Ovary (tissue), 9 donors: ENCODE measurements around the gene TTLL12. TPM values are rescaled to one million over a fixed set of nuclear protein-coding genes. Genes with fewer than 3 reads are reported as not detected.

ENCODE experiments used
- DNase-seq, 5 donors: peaks; one replicate each; pipeline ENCODE4 v3.0.0-alpha.2; 2019 to 2020
- H3K27ac ChIP-seq, 2 donors: fragments of 200-600 bp; one replicate each; pipeline versions ENCODE4 v1.5.1 to v1.8.0; 2019 to 2022
- H3K27me3 ChIP-seq: fragments of 200-600 bp; one replicate; pipeline ENCODE4 v1.8.0; 2022
- H3K36me3 ChIP-seq: fragments of 200-600 bp; sonication (generic); one replicate; pipeline ENCODE4 v1.5.1; 2019
- H3K4me1 ChIP-seq: one replicate; pipeline ENCODE4 v1.8.1; 2013; ENCODE audit warnings: mild to moderate bottlenecking, moderate library complexity; ENCODE audit not compliant: insufficient read depth
- H3K4me3 ChIP-seq: fragments of 200-600 bp; sonication (generic); one replicate; pipeline ENCODE4 v1.5.1; 2017
- H3K9me3 ChIP-seq, 2 donors: fragments of 200-600 bp in 1 of 2; sonication (generic) in 1 of 2; one replicate each; pipeline versions ENCODE4 v1.5.1 to v1.8.1; 2013 to 2019; ENCODE audit warnings: mild to moderate bottlenecking in 1 of 2, moderate library complexity in 1 of 2
- EP300 ChIP-seq: sonication (generic); formaldehyde crosslinking; IDR thresholded peaks from one replicate; pipeline ENCODE4 v1.6.1; 2017; ENCODE audit warnings: antibody characterized with exemption
- POLR2A ChIP-seq: fragments of 450-650 bp; IDR thresholded peaks from one replicate; pipeline ENCODE4 v1.6.1; 2017; ENCODE audit warnings: antibody characterized with exemption, mild to moderate bottlenecking, moderate library complexity
- WGBS, 3 donors: extraction: QIAGEN DNeasy Blood & Tissue Kit in 1 of 3; methylation state at CpG; one replicate each; pipeline versions ENCODE4 v1.1.5 to v1.1.7; 2013 to 2017; 5-methylcytosine and 5-hydroxymethylcytosine counted together
- intact Hi-C, 4 donors: fragments of 100-400 bp; cut with DNase I; formaldehyde crosslinking; loops; one replicate each; pipeline versions ENCODE4 v1.11.0 to v1.15.1; 2022 to 2023
- polyA plus RNA-seq, 2 donors: library from polyadenylated mRNA; stranded (reverse); fragments of 200-250 nt in 1 of 2; fragments of 350-450 nt in 1 of 2; fragmentation: Illumina TruSeq in 1 of 2; extraction: RNeasy Lipid Tissue Mini Kit (QIAGEN cat#74804) in 1 of 2; gene quantifications; one replicate each; pipeline ENCODE4 v1.2.3, GENCODE V29; 2013 to 2014
- total RNA-seq, 7 donors: library from RNA; depleted of rRNA in 2 of 7; stranded (reverse); fragments of >200 nt in 2 of 7; fragmentation: NEBNext Ultra II Directional in 3 of 7; extraction: Animal tissue kit (Norgen Biotek cat#: 25700) in 3 of 7; gene quantifications; one replicate each; pipeline versions ENCODE4 v1.1.0 to v1.2.4, GENCODE V29; 2016 to 2023
- TF ChIP-seq, protein P1 (sequence below), 3 donors: fragments of 450-650 bp in 2 of 3; fragments of 200-600 bp in 1 of 3; IDR thresholded peaks; one replicate each; pipeline versions ENCODE4 v1.5.1 to v1.8.0; 2016 to 2022; ENCODE audit warnings: antibody characterized with exemption in 3 of 3, mild to moderate bottlenecking in 1 of 3
- donor health status: DM: no; HTN: no; CAD: no; lungs with moderate emphysema.
- donor health status: DM: no; HTN: no; CAD: no.
- donor health status: Bipolar disorder and iron deficiency.
- donor health status: DM: yes; HTN: yes; CAD: no.
- donor health status: DM: no; HTN: no; CAD: no.
- donor health status: DM: yes; HTN: yes; CAD: no.

TTLL12 gene
- total and polyA plus RNA-seq, 9 donors, result 5.8 to 68.4 (median 41.1) TPM

DNA sequence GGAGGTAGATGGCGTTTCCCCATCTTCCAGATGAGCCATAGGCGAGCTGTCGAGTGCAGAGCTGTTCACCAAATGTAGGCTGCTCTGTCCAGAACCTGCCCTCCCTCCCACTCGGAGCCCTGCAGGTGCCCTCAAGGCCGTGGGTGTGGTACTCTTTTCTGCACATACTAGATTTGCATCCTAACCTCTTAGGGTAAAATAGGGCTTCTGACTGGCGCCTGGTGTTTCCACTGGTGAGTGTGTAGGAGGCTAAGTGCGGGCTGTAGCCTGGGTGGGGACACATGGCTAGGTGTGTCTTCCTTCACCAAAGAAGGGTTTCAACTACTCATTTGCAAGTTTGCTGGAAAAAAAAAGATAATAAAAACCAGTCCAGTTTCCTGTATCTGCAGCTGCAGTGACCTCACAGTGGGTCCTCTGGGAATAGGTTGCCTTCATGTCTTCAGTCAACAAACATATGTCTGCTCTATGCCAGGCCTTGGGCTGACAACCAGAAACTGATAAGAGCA lies 67.9 kb downstream of the TTLL12 start:
- H3K4me3 ChIP-seq, result no peak overlapping the region

DNA sequence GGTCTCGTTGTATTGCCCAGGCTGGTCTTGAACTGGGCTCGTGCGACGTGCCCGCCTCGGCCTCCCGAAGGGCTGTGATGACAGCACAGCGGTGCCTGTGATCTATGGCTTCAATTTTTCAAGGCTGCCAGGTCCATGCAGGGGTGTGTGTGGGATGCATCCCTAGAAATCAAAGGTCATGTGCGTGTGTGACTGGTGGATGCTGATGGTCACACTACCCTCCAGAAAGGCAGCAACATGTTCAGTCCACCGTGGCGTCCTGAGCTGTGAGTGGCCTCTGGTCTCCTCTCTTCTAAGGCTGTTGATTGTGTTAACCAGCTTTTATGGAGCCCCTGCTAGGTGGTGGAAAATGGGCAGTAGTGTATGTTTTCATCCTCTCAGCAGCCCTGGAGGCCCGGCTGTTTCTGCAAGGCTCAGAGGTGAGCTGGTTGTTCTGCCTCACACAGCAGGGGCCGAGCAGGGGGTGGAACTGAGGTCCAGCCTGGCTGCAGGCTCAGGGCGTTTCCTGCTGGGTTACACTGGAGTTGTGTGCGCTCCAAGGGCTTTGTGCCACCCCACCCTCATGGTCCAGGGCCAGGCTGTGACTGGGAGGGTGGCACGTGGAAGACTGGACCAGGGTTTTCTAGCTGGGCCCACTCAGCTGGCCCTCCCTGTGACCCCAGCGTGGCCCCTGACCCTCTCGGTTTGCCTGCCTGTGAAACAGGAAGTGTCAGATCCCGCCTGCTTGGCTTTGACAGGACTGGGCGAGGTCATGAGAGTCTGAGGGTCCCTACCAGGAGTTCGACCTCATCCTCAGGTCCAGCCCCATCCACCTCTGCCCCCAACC lies 68.7 kb downstream of the TTLL12 start:
- Histone ChIP-seq H3K36me3 (no peaks in the 10 kb centered on the region), H3K27ac (no peak overlapping the region), H3K4me1 (no peaks in the 10 kb centered on the region), H3K27me3 (no peaks in the 10 kb centered on the region), H3K4me3 (no peak overlapping the region), H3K9me3 (no peaks in the 10 kb centered on the region)
- intact Hi-C loops, result no loop called here
- WGBS, 3 donors, result 76 to 82% (median 80%) methylated on average over 17 to 21 of the region's 21 CpGs
- no peak for DNase-seq
- TF ChIP-seq POLR2A (no peak), EP300 (no peak)
- TF ChIP-seq, protein P1, sequence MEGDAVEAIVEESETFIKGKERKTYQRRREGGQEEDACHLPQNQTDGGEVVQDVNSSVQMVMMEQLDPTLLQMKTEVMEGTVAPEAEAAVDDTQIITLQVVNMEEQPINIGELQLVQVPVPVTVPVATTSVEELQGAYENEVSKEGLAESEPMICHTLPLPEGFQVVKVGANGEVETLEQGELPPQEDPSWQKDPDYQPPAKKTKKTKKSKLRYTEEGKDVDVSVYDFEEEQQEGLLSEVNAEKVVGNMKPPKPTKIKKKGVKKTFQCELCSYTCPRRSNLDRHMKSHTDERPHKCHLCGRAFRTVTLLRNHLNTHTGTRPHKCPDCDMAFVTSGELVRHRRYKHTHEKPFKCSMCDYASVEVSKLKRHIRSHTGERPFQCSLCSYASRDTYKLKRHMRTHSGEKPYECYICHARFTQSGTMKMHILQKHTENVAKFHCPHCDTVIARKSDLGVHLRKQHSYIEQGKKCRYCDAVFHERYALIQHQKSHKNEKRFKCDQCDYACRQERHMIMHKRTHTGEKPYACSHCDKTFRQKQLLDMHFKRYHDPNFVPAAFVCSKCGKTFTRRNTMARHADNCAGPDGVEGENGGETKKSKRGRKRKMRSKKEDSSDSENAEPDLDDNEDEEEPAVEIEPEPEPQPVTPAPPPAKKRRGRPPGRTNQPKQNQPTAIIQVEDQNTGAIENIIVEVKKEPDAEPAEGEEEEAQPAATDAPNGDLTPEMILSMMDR (IDR thresholded peaks at IDR 0.05), result no peak

More for the DNA sequence above, 67.9 kb downstream of the TTLL12 start:
- Histone ChIP-seq H3K27me3 (no peaks in the 10 kb centered on the region), H3K4me1 (no peaks in the 10 kb centered on the region), H3K36me3 (no peaks in the 10 kb centered on the region), H3K9me3 (no peaks in the 10 kb centered on the region), H3K27ac (no peak overlapping the region)
- TF ChIP-seq POLR2A (no peak), EP300 (no peak)
- DNase-seq, result no peak
- WGBS, 3 donors, result 62 to 77% (median 65%) methylated on average over 7 of the region's 7 CpGs
- intact Hi-C loops, result no loop called here

DNA sequence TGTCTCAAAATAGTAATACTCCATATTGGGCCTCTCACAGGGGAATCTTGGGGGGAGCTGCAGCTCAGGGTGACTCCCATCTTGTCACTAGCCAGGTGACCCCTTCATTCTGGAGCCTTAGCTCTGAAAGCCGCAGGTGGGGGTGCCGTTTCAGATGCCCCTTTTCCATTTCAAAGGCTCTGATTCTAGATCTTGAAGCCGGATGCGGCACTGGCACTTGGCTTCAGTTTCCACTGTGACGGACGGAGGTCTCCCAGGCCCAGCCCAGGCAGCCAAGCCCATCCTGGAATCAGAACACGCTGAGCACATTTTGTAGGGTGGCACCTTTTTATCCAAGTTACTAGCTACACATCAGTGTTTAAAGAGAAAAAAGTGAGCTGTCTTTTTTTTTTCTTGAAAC lies 70.0 kb downstream of the TTLL12 start:
- 89 to 90% (median 89%) methylated on average over 7 of the region's 7 CpGs for WGBS, 3 donors
- intact Hi-C loops, result no loop called here
- Histone ChIP-seq H3K4me1 (no peaks in the 10 kb centered on the region), H3K36me3 (no peaks in the 10 kb centered on the region), H3K27ac (no peak overlapping the region), H3K9me3 (no peaks in the 10 kb centered on the region), H3K27me3 (no peaks in the 10 kb centered on the region), H3K4me3 (no peak overlapping the region)
- no peak for TF ChIP-seq POLR2A
- TF ChIP-seq, protein P1 (IDR thresholded peaks at IDR 0.05), result no peak
- no peak for TF ChIP-seq EP300
- no peak for DNase-seq

Other genes starting within 250 kb of the TTLL12 start
- 10 to 100 TPM; 25.5 to 60.0 (median 48.0) TPM for gene PACSIN2, start 172.0 kb downstream of the TTLL12 start, total RNA-seq
- 10 to 100 TPM; 30.9 to 48.4 TPM for gene PACSIN2, start 172.0 kb downstream of the TTLL12 start, polyA plus RNA-seq
- 1 to 10 TPM; 1.3 to 10.0 (median 7.2) TPM for gene TTLL1, start 97.7 kb downstream of the TTLL12 start, total RNA-seq
- 10 to 100 TPM in 1 of 2 donors, 1 to 10 TPM in 1; 5.5 to 13.7 TPM for gene TTLL1, start 97.7 kb downstream of the TTLL12 start, polyA plus RNA-seq
- gene BIK, start 76.4 kb downstream of the TTLL12 start, total RNA-seq, result 10 to 100 TPM in 1 of 7 donors, 1 to 10 TPM in 1, under 1 TPM in 2, not detected in 3; 0.31 to 15.2 (median 1.00) TPM
- under 1 TPM in 1 of 2 donors, not detected in 1; 0.34 TPM for gene BIK, start 76.4 kb downstream of the TTLL12 start, polyA plus RNA-seq
- gene MCAT, start 43.7 kb downstream of the TTLL12 start, total RNA-seq, result 10 to 100 TPM; 14.6 to 34.0 (median 18.0) TPM
- 10 to 100 TPM in 1 of 2 donors, 1 to 10 TPM in 1; 7.5 to 13.6 TPM for gene MCAT, start 43.7 kb downstream of the TTLL12 start, polyA plus RNA-seq
- 100 to 1,000 TPM in 3 of 7 donors, 10 to 100 TPM in 4; 48.1 to 263 (median 79.1) TPM for gene TSPO, start 35.6 kb downstream of the TTLL12 start, total RNA-seq
- gene TSPO, start 35.6 kb downstream of the TTLL12 start, polyA plus RNA-seq, result 100 to 1,000 TPM in 1 of 2 donors, 1 to 10 TPM in 1; 1.3 to 115 TPM
- 100 to 1,000 TPM in 4 of 7 donors, 10 to 100 TPM in 1, 1 to 10 TPM in 2; 5.5 to 202 (median 101) TPM for gene SCUBE1, start 156.2 kb upstream of the TTLL12 start, total RNA-seq
- gene SCUBE1, start 156.2 kb upstream of the TTLL12 start, polyA plus RNA-seq, result 10 to 100 TPM; 11.1 to 20.1 TPM
- 1 to 10 TPM in 5 of 7 donors, under 1 TPM in 2; 0.46 to 4.1 (median 2.9) TPM for gene MPPED1, start 224.9 kb upstream of the TTLL12 start, total RNA-seq
- 1 to 10 TPM in 1 of 2 donors, under 1 TPM in 1; 0.45 to 1.3 TPM for gene MPPED1, start 224.9 kb upstream of the TTLL12 start, polyA plus RNA-seq